SK-N-MC (cell line): ENCODE results near the gene RNF144B.
"Not testable (repeated sequence)": the region's sequence is repeated elsewhere in the genome, so short reads cannot be mapped to it uniquely, and the experiment has no call there.

Source experiments
- DNase-seq: peaks from one replicate; pipeline ENCODE4 v3.0.0-alpha.2; 2011; ENCODE audit warnings: low read depth, low spot score
- H3K27ac ChIP-seq: fragments of 200-600 bp; sonication (generic); 2 replicates; pipeline ENCODE4 v1.5.1; 2016; ENCODE audit warnings: mixed run types
- H3K36me3 ChIP-seq: fragments of 200-600 bp; sonication (generic); 2 replicates; pipeline ENCODE4 v1.6.1; 2017; ENCODE audit warnings: antibody characterized with exemption, low read length, mixed read lengths; ENCODE audit not compliant: insufficient read depth
- H3K4me3 ChIP-seq: fragments of 200-600 bp; sonication (generic); 2 replicates; pipeline ENCODE4 v1.5.1; 2016
- H3K9ac ChIP-seq: fragments of 200-600 bp; sonication (generic); 2 replicates; pipeline ENCODE4 v1.8.0; 2017; ENCODE audit warnings: mixed run types, mixed read lengths; ENCODE audit not compliant: insufficient read length
- H3K9me3 ChIP-seq: fragments of 200-600 bp; sonication (generic); 2 replicates; pipeline ENCODE4 v1.6.1; 2017; ENCODE audit warnings: low read depth, mild to moderate bottlenecking, antibody characterized with exemption, low read length, moderate library complexity, mixed read lengths
- EZH2 ChIP-seq: fragments of 200-600 bp; sonication (generic); IDR thresholded peaks from one replicate; pipeline ENCODE4 v1.6.1; 2017; ENCODE audit warnings: antibody characterized with exemption
- FOXP2 ChIP-seq: optimal IDR thresholded peaks from 2 replicates; pipeline ENCODE3; 2011; ENCODE audit warnings: mild to moderate bottlenecking, moderate library complexity; ENCODE audit not compliant: insufficient read depth; ENCODE audit errors: extremely low read length, control extremely low read depth
- POLR2AphosphoS5 ChIP-seq: IDR thresholded peaks from 2 replicates; pipeline ENCODE4 v1.6.1; 2012; ENCODE audit warnings: mild to moderate bottlenecking, low read depth, low read length, borderline replicate concordance

The RNF144B gene

GRCh38 chr6:18363746-18364145 is 23.4 kb upstream of the RNF144B start:
- Histone ChIP-seq H3K9ac (no peak overlapping the region), H3K27ac (no peak overlapping the region), H3K9me3 (no peaks in the 10 kb centered on the region), H3K36me3 (no peaks in the 10 kb centered on the region), H3K4me3 (no peak overlapping the region)
- TF ChIP-seq FOXP2: no peak
- TF ChIP-seq EZH2: no peak
- TF ChIP-seq POLR2AphosphoS5: no peak
- DNase-seq: no peak

- not testable (repeated sequence) for DNase-seq, H3K4me3 ChIP-seq, H3K9ac ChIP-seq, H3K9me3 ChIP-seq, H3K36me3 ChIP-seq, H3K27ac ChIP-seq
Measured at GRCh38 chr6:18364561-18364960, 22.6 kb upstream of the RNF144B start.

- no peak for TF ChIP-seq EZH2
- TF ChIP-seq POLR2AphosphoS5: no peak
- no peak for TF ChIP-seq FOXP2
- Histone ChIP-seq H3K27ac (no peak overlapping the region), H3K36me3 (no peaks in the 10 kb centered on the region), H3K9me3 (no peaks in the 10 kb centered on the region), H3K4me3 (no peak overlapping the region), H3K9ac (no peak overlapping the region)
- DNase-seq: no peak
Measured at GRCh38 chr6:18367371-18367770, 19.8 kb upstream of the RNF144B start.

GRCh38 chr6:18368277-18369105 is 18.7 kb upstream of the RNF144B start:
- H3K27ac ChIP-seq: no peak overlapping the region
- no peak overlapping the region for H3K4me3 ChIP-seq
- TF ChIP-seq FOXP2 (no peak), POLR2AphosphoS5 (no peak), EZH2 (no peak)
- no peaks in the 10 kb centered on the region for H3K36me3 ChIP-seq
- no peak for DNase-seq
- H3K9ac ChIP-seq: no peak overlapping the region
- H3K9me3 ChIP-seq: no peaks in the 10 kb centered on the region

GRCh38 chr6:18371010-18371409 is 16.1 kb upstream of the RNF144B start:
- TF ChIP-seq FOXP2: no peak
- TF ChIP-seq EZH2: no peak
- TF ChIP-seq POLR2AphosphoS5: no peak
- Histone ChIP-seq H3K4me3 (no peak overlapping the region), H3K27ac (no peak overlapping the region), H3K9ac (no peak overlapping the region), H3K36me3 (no peaks in the 10 kb centered on the region), H3K9me3 (no peaks in the 10 kb centered on the region)
- DNase-seq: no peak

GRCh38 chr6:18371656-18372055 is 15.5 kb upstream of the RNF144B start:
- TF ChIP-seq FOXP2: no peak
- TF ChIP-seq EZH2: no peak
- no peak for TF ChIP-seq POLR2AphosphoS5
- Histone ChIP-seq H3K4me3 (no peak overlapping the region), H3K36me3 (no peaks in the 10 kb centered on the region), H3K9me3 (no peaks in the 10 kb centered on the region), H3K27ac (no peak overlapping the region), H3K9ac (no peak overlapping the region)
- DNase-seq: no peak

- H3K9me3 ChIP-seq: no peaks in the 10 kb centered on the region
- no peak overlapping the region for H3K27ac ChIP-seq
- no peak overlapping the region for H3K4me3 ChIP-seq
- no peaks in the 10 kb centered on the region for H3K36me3 ChIP-seq
- no peak overlapping the region for H3K9ac ChIP-seq
- DNase-seq: no peak
- TF ChIP-seq FOXP2: no peak
- no peak for TF ChIP-seq POLR2AphosphoS5
- TF ChIP-seq EZH2: no peak
Measured at GRCh38 chr6:18380158-18380836, 6.9 kb upstream of the RNF144B start.

GRCh38 chr6:18380851-18381250 is 6.3 kb upstream of the RNF144B start:
- no peak for TF ChIP-seq FOXP2
- no peak for TF ChIP-seq EZH2
- no peak for TF ChIP-seq POLR2AphosphoS5
- H3K4me3 ChIP-seq: no peak overlapping the region
- no peak for DNase-seq
- no peaks in the 10 kb centered on the region for H3K9me3 ChIP-seq
- H3K9ac ChIP-seq: no peak overlapping the region
- no peaks in the 10 kb centered on the region for H3K36me3 ChIP-seq
- no peak overlapping the region for H3K27ac ChIP-seq
